Measurements from ENCODE around the gene SPRYD3.
A peak's percentile ranks its signal among the peaks of the same experiment; 100 is the strongest.

Gene SPRYD3

DNA sequence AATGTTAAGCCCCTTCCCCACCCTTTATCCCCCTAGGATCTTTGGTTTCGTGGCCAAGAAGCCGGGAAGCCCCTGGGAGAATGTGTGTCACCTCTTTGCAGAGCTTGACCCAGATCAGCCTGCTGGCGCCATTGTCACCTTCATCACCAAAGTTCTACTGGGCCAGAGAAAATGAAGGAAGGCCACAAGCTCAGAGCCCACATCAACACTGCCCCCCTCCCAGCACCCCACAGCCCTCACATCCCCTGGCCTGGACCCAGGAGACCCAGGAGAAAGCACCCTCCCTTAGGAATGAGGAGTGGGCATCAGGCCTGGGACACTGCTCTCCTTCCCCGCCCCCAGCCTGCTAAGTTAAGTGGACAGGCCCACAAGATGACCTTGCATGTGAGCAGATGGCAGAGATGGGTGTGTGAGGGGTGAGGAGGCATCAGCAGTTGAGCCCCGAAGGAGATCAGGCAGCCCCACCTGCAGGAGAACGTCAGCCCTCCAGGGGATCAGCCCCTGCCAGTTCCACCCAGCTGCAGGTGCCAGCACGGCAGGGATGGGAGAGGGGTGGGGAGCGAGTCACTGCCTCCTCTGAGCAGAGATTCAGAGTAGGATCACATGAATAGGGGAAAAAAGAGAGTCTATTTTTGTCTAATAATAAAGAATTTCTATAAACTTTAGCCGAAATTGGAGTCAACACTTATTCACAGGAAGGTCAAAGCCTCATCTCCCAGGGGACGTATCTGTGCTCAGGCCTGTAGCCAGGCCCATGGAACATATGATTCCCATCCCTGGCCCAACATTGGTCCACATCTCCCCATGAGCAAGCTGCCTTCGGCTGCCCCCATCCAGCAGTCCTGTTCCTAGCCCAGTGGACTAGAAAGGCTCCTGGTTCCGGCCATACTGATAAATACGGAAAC is 15.2 kb downstream of the SPRYD3 start:
- DNase-seq (ENCODE audit: low read depth in 2 of 2), result no peak

- DNase-seq (ENCODE audit: low read depth in 2 of 2), result no peak
Measured at GRCh38 chr12:53062977-53063707, 16.0 kb downstream of the SPRYD3 start.

DNA sequence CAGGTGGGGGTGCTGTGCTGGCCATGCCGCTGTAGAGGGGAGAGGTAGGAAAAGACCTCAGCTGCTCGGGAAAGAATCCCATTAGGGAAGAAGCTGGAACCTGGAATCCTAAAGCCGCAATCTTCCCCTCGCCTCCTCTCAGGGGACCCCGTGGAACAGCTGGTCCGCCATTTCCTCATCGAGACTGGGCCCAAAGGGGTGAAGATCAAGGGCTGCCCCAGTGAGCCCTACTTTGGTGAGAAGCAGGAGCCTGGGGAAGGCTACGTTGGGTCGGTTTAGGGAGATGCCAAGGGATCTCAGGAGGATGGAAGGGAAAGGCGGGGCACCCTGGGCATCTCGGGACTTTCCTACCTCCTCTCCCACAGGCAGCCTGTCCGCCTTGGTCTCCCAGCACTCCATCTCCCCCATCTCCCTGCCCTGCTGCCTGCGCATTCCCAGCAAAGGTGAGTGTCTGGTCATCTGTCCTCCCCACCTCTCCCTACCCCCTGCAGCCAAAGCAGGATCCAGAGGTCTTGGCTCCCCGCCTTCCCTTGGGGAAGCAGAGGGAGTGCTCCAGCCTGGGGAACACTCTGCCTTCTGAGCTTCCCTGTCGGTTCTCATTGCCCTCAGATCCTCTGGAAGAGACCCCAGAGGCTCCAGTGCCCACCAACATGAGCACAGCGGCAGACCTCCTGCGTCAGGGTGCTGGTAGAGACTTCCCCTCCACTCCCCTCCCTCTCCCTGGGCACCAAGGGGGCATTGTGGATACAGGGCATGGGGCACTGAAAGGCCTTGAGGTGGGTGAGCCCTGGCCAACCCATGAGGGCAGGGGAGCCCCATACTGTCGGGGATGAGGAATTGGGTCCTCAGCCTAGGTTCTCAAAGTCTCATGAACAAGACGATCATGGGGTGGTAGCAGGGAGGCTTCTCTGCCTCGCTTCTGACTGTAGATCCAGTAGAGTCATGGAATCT is 16.9 kb downstream of the SPRYD3 start:
- DNase-seq (ENCODE audit: low read depth in 2 of 2), result no peak

- no peak for DNase-seq (ENCODE audit: low read depth in 2 of 2)
Measured at GRCh38 chr12:53061404-53062010, 17.7 kb downstream of the SPRYD3 start.

DNA sequence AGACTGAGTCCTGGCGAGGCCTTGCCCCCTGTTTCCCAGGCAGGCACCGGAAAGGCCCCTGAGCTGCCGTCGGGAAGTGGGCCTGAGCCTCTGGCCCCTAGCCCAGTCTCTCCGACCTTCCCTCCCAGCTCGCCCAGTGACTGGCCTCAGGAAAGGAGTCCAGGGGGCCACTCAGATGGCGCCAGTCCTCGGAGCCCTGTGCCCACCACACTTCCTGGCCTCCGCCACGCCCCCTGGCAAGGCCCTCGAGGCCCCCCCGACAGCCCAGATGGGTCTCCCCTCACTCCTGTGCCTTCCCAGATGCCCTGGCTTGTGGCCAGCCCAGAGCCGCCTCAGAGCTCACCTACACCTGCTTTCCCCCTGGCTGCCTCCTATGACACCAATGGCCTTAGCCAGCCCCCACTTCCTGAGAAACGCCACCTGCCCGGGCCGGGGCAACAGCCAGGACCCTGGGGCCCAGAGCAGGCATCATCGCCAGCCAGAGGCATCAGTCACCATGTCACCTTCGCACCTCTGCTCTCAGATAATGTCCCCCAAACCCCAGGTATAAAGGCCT is 18.4 kb downstream of the SPRYD3 start:
- no peak for DNase-seq (ENCODE audit: low read depth in 2 of 2)

GRCh38 chr12:53060064-53060720 is 19.0 kb downstream of the SPRYD3 start:
- DNase-seq (ENCODE audit: low read depth in 2 of 2), result no peak

- no peak for DNase-seq (ENCODE audit: low read depth in 2 of 2)
Measured at GRCh38 chr12:53059434-53060063, 19.6 kb downstream of the SPRYD3 start.

GRCh38 chr12:53058674-53059433 is 20.3 kb downstream of the SPRYD3 start:
- DNase-seq (ENCODE audit: low read depth in 2 of 2), result no peak

DNA sequence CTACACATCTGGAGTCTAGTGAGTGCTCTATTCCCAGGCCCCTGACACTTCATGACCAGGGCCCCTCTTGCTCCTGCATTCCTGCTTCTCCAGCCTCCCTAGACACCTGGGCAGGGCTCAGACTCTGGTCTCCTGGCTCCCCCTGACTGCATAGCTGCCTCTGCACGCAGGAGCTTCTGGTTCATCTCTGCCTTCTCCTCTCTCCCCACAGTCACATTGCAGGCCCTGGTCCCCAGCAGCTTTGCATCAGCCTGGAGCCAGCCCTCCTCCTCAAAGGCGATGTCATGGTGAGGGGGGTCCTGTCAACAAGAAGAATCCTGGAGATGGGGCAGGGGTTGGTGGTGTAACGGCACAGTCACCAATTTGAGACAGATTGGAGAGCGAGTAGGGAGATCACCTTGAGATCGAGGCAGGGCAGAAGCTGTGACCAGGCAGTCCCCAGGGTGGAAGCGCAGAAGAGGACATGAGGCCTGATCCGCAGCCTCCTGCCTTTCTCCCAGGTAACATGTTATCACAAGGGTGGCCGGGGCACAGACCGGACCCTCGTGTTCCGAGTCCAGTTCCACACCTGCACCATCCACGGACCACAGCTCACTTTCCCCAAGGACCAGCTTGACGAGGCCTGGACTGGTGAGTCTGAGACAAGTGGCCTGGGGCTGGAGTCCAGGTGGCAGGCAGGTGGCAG is 21.2 kb downstream of the SPRYD3 start:
- no peak for DNase-seq (ENCODE audit: low read depth in 2 of 2)

DNA sequence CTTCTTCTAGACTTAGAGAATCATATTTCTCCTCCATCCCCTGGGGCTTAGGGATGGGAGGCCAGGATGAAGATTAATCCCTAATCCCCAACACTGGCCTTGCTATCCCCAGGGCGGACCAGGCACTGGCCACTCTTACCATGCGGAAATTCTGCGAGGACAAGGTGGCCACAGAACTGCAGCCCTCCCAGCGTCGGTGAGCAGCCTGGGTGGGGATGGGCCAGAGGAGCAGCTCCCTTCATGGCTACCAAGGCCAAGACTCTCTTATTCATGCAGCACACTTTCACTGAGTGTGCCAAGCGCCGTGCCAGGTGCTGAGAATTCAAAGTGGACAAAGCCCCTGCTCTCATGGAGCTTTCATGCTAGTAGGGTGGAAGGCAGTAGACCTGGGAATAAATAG is 22.3 kb downstream of the SPRYD3 start:
- no peak for DNase-seq (ENCODE audit: low read depth in 2 of 2)

GRCh38 chr12:53056296-53056695 is 22.9 kb downstream of the SPRYD3 start:
- no peak for DNase-seq (ENCODE audit: low read depth in 2 of 2)

GRCh38 chr12:53055471-53056266 is 23.5 kb downstream of the SPRYD3 start:
- DNase-seq (ENCODE audit: low read depth in 2 of 2), result no peak

- peak; percentile 85 to 87 for DNase-seq (ENCODE audit: low read depth in 2 of 2)
Measured at GRCh38 chr12:53054112-53054878, 24.9 kb downstream of the SPRYD3 start.

- DNase-seq (ENCODE audit: low read depth in 2 of 2), result peak in 1 of 2 donors; percentile 33
Measured at GRCh38 chr12:53053218-53054111, 25.7 kb downstream of the SPRYD3 start.

DNA sequence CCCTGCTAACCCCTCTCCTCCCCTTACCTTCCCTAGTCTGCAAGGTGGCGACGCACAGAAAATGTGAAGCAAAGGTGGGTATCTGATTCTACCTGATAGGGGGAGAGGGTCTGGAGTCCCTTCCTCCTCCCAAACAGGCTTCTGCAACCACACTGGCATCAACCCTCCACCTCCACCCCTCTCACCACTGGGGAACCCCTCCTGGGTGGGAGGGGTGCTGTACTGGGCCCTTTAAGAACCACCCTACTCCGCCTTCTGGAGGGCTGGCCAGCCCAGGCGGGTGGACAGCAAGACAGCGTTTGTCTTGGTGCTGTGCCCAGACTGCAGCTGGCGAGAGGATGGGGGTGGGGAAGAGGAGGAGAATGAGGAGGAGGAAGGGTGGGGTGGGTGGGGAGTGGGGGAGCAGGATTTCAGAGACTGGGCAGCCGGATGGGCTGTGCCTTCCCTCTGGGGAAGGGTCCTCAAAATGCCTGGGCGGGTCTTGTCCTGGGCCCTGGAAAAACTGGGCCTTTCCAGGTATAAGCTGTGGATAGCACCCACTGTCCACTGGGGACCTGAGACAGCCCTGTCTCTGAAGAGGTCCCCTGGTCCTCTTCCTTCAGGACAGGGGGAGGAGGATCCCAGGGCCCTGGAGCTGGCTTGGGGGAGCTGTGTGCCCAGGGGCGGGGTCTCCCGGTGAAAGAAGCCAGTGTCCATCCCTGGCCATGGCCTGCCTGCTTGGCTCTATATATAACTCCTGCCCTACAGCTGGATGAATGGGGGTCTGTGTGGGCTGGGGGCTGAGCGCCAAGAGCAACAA is 26.6 kb downstream of the SPRYD3 start:
- no peak for DNase-seq (ENCODE audit: low read depth in 2 of 2)
